ENCODE data around the gene SYTL3.

DNA sequence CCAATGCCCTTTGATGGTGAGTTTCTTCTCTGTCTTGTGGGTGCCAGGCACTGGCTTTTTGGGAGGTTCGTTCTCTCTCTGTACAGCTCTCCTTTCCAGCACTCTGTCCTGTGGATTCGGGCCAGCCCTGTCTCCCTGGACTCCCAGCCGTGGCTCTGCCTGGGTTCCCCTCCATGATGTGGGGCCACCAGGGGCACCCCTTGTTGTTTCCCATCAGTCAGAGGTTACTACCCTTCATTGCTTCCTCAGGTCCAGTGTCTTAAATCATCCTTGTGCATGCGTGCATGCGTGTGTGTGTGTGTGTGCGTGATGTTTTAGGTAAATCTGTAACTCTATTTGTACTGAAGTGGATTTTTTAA lies 45.8 kb upstream of the SYTL3 start:
- TF ChIP-seq, protein P1, sequence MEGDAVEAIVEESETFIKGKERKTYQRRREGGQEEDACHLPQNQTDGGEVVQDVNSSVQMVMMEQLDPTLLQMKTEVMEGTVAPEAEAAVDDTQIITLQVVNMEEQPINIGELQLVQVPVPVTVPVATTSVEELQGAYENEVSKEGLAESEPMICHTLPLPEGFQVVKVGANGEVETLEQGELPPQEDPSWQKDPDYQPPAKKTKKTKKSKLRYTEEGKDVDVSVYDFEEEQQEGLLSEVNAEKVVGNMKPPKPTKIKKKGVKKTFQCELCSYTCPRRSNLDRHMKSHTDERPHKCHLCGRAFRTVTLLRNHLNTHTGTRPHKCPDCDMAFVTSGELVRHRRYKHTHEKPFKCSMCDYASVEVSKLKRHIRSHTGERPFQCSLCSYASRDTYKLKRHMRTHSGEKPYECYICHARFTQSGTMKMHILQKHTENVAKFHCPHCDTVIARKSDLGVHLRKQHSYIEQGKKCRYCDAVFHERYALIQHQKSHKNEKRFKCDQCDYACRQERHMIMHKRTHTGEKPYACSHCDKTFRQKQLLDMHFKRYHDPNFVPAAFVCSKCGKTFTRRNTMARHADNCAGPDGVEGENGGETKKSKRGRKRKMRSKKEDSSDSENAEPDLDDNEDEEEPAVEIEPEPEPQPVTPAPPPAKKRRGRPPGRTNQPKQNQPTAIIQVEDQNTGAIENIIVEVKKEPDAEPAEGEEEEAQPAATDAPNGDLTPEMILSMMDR (IDR thresholded peaks at IDR 0.05), result no peak
- no peak for TF ChIP-seq POLR2A (IDR thresholded peaks at IDR 0.05)

Measured in body of pancreas (tissue), 4 donors.